HepG2 (cell line): ENCODE data around the gene CCT3. TPM values are rescaled to one million over a fixed set of nuclear protein-coding genes. Genes with fewer than 3 reads are reported as not detected.

Experiments used
- ATAC-seq: fragments of 200-7000 bp; cut with Tn5 transposase; 3 replicates; pipeline ENCODE4 v1.9.1; 2020; ENCODE audit warnings: mild to moderate bottlenecking, moderate library complexity
- BruUV-seq: library from RNA; stranded (reverse); fragments of 400-500 nt; replicated peaks from 2 replicates; lab custom pipeline; 2021; lab: Mats Ljungman, UMichigan
- CTCF ChIA-PET: fragments of 300-600 bp; formaldehyde crosslinking; extraction: SDS; loops from one replicate; lab custom pipeline; 2021; ENCODE audit warnings: low total read pairs, inconsistent platforms, low intra/inter-chr PET ratio; lab: Yijun Ruan, JAX
- POLR2A ChIA-PET: fragments of 350-600 bp; sonication (Branson Sonifier 250); formaldehyde crosslinking; loops from one replicate; lab custom pipeline; 2020; ENCODE audit warnings: antibody characterized with exemption, inconsistent platforms; lab: Yijun Ruan, JAX
- DNase-seq: peaks from one replicate; pipeline ENCODE4 v3.0.0-alpha.2; 2015; ENCODE audit warnings: low spot score
- FAIRE-seq: peaks from 3 replicates; lab custom pipeline; 2011; peaks lifted over from hg19 to GRCh38; lab: Jason Lieb, UNC
- H2AFZ ChIP-seq: one replicate; pipeline ENCODE4 v1.6.1; 2011; ENCODE audit warnings: low read length, inconsistent platforms
- H3K27ac ChIP-seq: fragments of 300-600 bp; 3 replicates; pipeline ENCODE4 v1.8.0; 2011; ENCODE audit warnings: mixed run types, mild to moderate bottlenecking, mixed read lengths, low read length, inconsistent platforms; ENCODE audit not compliant: insufficient read depth; ENCODE audit errors: extremely low read length
- H3K27me3 ChIP-seq, 2 experiments: fragments of 200-600 bp in 1 of 2; 2 replicates in 1 of 2; 3 replicates in 1 of 2; pipeline versions ENCODE4 v1.6.0 to v1.8.0; 2011; ENCODE audit warnings: low read length in 2 of 2, mild to moderate bottlenecking in 2 of 2, moderate library complexity in 2 of 2, inconsistent platforms in 1 of 2; ENCODE audit not compliant: insufficient read depth in 2 of 2, control insufficient read depth in 1 of 2
- H3K36me3 ChIP-seq, 2 experiments: fragments of 200-600 bp in 1 of 2; replicated peaks in 1 of 2; 2 replicates in 1 of 2; 3 replicates in 1 of 2; pipeline versions ENCODE4 v1.5.1 to v1.8.0; 2011; ENCODE audit warnings: low read length in 2 of 2, inconsistent platforms in 1 of 2; ENCODE audit not compliant: insufficient read depth in 2 of 2, control insufficient read depth in 1 of 2
- H3K4me1 ChIP-seq: 2 replicates; pipeline ENCODE4 v1.5.1; 2012; ENCODE audit warnings: low read length, inconsistent platforms; ENCODE audit not compliant: insufficient read depth
- H3K4me2 ChIP-seq: 2 replicates; pipeline ENCODE4 v1.6.0; 2011; ENCODE audit warnings: low read depth, low read length, inconsistent platforms
- H3K4me3 ChIP-seq, 3 experiments: fragments of 200-600 bp in 1 of 3; sonication (generic), shearing (Covaris generic) in 1 of 3; replicated peaks in 1 of 3; 2 replicates each; pipeline ENCODE4 v1.5.1; 2011 to 2016; ENCODE audit warnings: low read length in 3 of 3, inconsistent platforms in 2 of 3, low read depth in 2 of 3, mild to moderate bottlenecking in 2 of 3, control low read depth in 1 of 3, mixed read lengths in 1 of 3; ENCODE audit not compliant: insufficient read depth in 1 of 3
- H3K79me2 ChIP-seq: one replicate; pipeline ENCODE4 v1.6.1; 2011; ENCODE audit warnings: low read length, inconsistent platforms; ENCODE audit not compliant: insufficient read depth
- H3K9ac ChIP-seq: 2 replicates; pipeline ENCODE4 v1.6.0; 2011; ENCODE audit warnings: mild to moderate bottlenecking, low read depth, low read length, inconsistent platforms; ENCODE audit not compliant: insufficient read depth
- H3K9me3 ChIP-seq: 2 replicates; pipeline ENCODE4 v1.5.1; 2012; ENCODE audit warnings: mild to moderate bottlenecking, low read length
- H4K20me1 ChIP-seq: 2 replicates; pipeline ENCODE4 v1.6.0; 2011; ENCODE audit warnings: inconsistent platforms, mild to moderate bottlenecking, low read length, moderate library complexity; ENCODE audit not compliant: insufficient read depth
- CREM ChIP-seq, 2 experiments: sonication (generic) in 1 of 2; formaldehyde crosslinking in 1 of 2; IDR thresholded peaks; 2 replicates each; pipeline versions ENCODE4 v1.4.0 to v1.6.1; 2016 to 2020; ENCODE audit warnings: antibody characterized with exemption in 1 of 2, mild to moderate bottlenecking in 1 of 2, missing genetic modification reagents in 1 of 2
- FIP1L1 ChIP-seq: fragments of 200-400 bp; formaldehyde crosslinking; IDR thresholded peaks from 2 replicates; pipeline ENCODE4 v1.6.1; 2018; ENCODE audit warnings: low read depth, mild to moderate bottlenecking, low read length, moderate library complexity, borderline replicate concordance; ENCODE audit not compliant: insufficient read depth
- GTF3A ChIP-seq: sonication (generic); formaldehyde crosslinking; conservative IDR thresholded peaks from 2 replicates; pipeline ENCODE4 v1.4.0; 2020; ENCODE audit warnings: mild to moderate bottlenecking, missing genetic modification reagents
- HDAC1 ChIP-seq: sonication (generic); formaldehyde crosslinking; IDR thresholded peaks from 2 replicates; pipeline ENCODE4 v1.5.1; 2020; ENCODE audit warnings: mild to moderate bottlenecking, missing genetic modification reagents
- HMG20A ChIP-seq: IDR thresholded peaks from 2 replicates; pipeline ENCODE4 v1.6.1; 2016; ENCODE audit warnings: borderline replicate concordance
- MYPOP ChIP-seq: sonication (generic); formaldehyde crosslinking; IDR thresholded peaks from 2 replicates; pipeline ENCODE4 v1.8.1; 2023; ENCODE audit warnings: mild to moderate bottlenecking, moderate library complexity, missing genetic modification reagents
- NFRKB ChIP-seq: fragments of 450-650 bp; IDR thresholded peaks from 2 replicates; pipeline ENCODE4 v1.6.1; 2017
- SALL1 ChIP-seq: sonication (generic); formaldehyde crosslinking; IDR thresholded peaks from 2 replicates; pipeline ENCODE4 v1.8.0; 2022; ENCODE audit warnings: mild to moderate bottlenecking, missing genetic modification reagents
- TEF ChIP-seq: sonication (generic); formaldehyde crosslinking; IDR thresholded peaks from 2 replicates; pipeline ENCODE4 v1.5.0; 2020; ENCODE audit warnings: missing genetic modification reagents
- ZFP37 ChIP-seq: sonication (generic); formaldehyde crosslinking; IDR thresholded peaks from 2 replicates; pipeline ENCODE4 v1.4.0; 2020; ENCODE audit warnings: missing genetic modification reagents, borderline replicate concordance
- ZNF12 ChIP-seq: sonication (generic); formaldehyde crosslinking; IDR thresholded peaks from 2 replicates; pipeline ENCODE4 v1.5.0; 2020; ENCODE audit warnings: missing genetic modification reagents
- ZNF720 ChIP-seq: sonication (generic); formaldehyde crosslinking; IDR thresholded peaks from 2 replicates; pipeline ENCODE4 v1.4.0; 2020; ENCODE audit warnings: missing genetic modification reagents
- in situ Hi-C: cut with HindIII; loops from 2 replicates; pipeline ENCODE4 v1.10.0; 2017; ENCODE audit warnings: low pct_unique_long_range_greater_than_20kb; ENCODE audit not compliant: extremely low pct_ligation_motif_present
- intact Hi-C: fragments of 100-400 bp; cut with micrococcal nuclease; formaldehyde crosslinking; loops from one replicate; pipeline ENCODE4 v1.10.0; 2022; ENCODE audit not compliant: unreplicated experiment
- polyA plus RNA-seq, 8 experiments: library from polyadenylated mRNA; depleted of rRNA in 3 of 8; stranded (reverse) in 7 of 8; unstranded in 1 of 8; fragments of >200 nt; fragmentation: Illumina TruSeq in 4 of 8; extraction: Trizol in 4 of 8; gene quantifications; 2 replicates each; pipeline versions ENCODE4 v1.2.1 to v1.2.3, GENCODE V29; 2011 to 2016; ENCODE audit warnings: low read depth in 4 of 8, missing spikeins in 1 of 8, mixed read lengths in 1 of 8; ENCODE audit not compliant: insufficient read depth in 1 of 8
- total RNA-seq, 5 experiments: library from RNA; depleted of rRNA; stranded (reverse); fragments of >200 nt; fragmentation: Illumina TruSeq; extraction: Trizol; gene quantifications; 2 replicates each; pipeline ENCODE4 v1.2.3, GENCODE V29; 2016; ENCODE audit warnings: low read depth in 1 of 5
- TF ChIP-seq, protein P1 (sequence below): sonication (generic); formaldehyde crosslinking; IDR thresholded peaks from 2 replicates; pipeline ENCODE4 v1.5.0; 2020; ENCODE audit warnings: missing genetic modification reagents
- TF ChIP-seq, protein P2 (sequence below): sonication (generic); formaldehyde crosslinking; IDR thresholded peaks from 2 replicates; pipeline ENCODE4 v1.4.0; 2020; ENCODE audit warnings: missing genetic modification reagents; ENCODE audit errors: not compliant biosample characterization

CCT3 gene
- total and polyA plus RNA-seq, 2 of the 13 experiments (the other 11 are each of a cell fraction or from before 2014, with no cell fraction given): 319 to 615 TPM

GRCh38 chr1:156291226-156292061 is 46.6 kb downstream of the CCT3 start (continued):
- peak; percentile 41; the same call in 1 of the 2 replicates for TF ChIP-seq MYPOP (CRISPR knock-in tag)

DNA sequence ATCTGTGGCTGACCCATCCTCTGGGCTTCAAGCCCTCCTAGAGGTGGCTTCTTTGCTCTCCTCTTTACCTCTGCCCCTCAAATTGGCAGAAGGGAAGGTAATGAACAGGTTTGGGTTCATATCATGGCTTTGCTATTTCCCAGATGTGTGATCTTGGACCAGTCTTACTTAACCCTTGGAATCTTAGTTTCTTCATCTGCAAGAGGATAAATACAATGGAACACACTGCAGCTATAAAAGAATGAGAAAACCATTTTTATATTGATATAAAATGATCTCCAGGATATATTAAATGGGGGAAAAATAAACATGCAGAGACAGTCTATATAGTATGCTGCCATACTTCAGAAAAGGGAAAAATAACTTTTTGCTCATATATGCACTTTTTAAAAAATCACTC is 48.2 kb downstream of the CCT3 start:
- Histone ChIP-seq H2AFZ (no peak overlapping the region), H3K4me2 (no peak overlapping the region; the same call in 1 of the 2 replicates), H3K36me3 (peaks cover 3 to 6% of the 10 kb centered on the region in 2 experiments; a peak in 2 of 5 replicates), H3K9ac (no peak overlapping the region), H4K20me1 (no peaks in the 10 kb centered on the region), H3K27ac (no peak overlapping the region), H3K4me1 (peaks cover 33% of the 10 kb centered on the region), H3K4me3 (no peak overlapping the region), H3K79me2 (peaks cover 1% of the 10 kb centered on the region), H3K27me3 (no peaks in the 10 kb centered on the region), H3K9me3 (no peaks in the 10 kb centered on the region)
- in situ Hi-C loops: no loop called here
- POLR2A ChIA-PET: no interaction called here
- no peak for ATAC-seq
- TF ChIP-seq HMG20A (CRISPR knock-in tag) (no peak), ZFP37 (CRISPR knock-in tag) (no peak), NFRKB (no peak), ZNF720 (CRISPR knock-in tag) (no peak), HDAC1 (CRISPR knock-in tag) (no peak), ZNF12 (CRISPR knock-in tag) (no peak), FIP1L1 (no peak), CREM (IDR thresholded peaks at IDR 0.05) (no peak), CREM (CRISPR knock-in tag; IDR thresholded peaks at IDR 0.05) (no peak), TEF (CRISPR knock-in tag) (no peak), GTF3A (CRISPR knock-in tag) (no peak), SALL1 (no peak)
- TF ChIP-seq, protein P1, sequence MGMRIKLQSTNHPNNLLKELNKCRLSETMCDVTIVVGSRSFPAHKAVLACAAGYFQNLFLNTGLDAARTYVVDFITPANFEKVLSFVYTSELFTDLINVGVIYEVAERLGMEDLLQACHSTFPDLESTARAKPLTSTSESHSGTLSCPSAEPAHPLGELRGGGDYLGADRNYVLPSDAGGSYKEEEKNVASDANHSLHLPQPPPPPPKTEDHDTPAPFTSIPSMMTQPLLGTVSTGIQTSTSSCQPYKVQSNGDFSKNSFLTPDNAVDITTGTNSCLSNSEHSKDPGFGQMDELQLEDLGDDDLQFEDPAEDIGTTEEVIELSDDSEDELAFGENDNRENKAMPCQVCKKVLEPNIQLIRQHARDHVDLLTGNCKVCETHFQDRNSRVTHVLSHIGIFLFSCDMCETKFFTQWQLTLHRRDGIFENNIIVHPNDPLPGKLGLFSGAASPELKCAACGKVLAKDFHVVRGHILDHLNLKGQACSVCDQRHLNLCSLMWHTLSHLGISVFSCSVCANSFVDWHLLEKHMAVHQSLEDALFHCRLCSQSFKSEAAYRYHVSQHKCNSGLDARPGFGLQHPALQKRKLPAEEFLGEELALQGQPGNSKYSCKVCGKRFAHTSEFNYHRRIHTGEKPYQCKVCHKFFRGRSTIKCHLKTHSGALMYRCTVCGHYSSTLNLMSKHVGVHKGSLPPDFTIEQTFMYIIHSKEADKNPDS: no peak
- TF ChIP-seq, protein P2, sequence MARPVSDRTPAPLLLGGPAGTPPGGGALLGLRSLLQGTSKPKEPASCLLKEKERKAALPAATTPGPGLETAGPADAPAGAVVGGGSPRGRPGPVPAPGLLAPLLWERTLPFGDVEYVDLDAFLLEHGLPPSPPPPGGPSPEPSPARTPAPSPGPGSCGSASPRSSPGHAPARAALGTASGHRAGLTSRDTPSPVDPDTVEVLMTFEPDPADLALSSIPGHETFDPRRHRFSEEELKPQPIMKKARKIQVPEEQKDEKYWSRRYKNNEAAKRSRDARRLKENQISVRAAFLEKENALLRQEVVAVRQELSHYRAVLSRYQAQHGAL: no peak
- DNase-seq: no peak
- intact Hi-C loops: loop anchor here (5.0 kb wide), 1 partner anchor 47 kb away; the partner anchor contains the start of genes CCT3 and TSACC
- FAIRE-seq: no peak
- CTCF ChIA-PET: no interaction called here
- BruUV-seq: TSS peak; percentile 31
